SK-N-SH (cell line): ENCODE measurements around the gene C6orf136. TPM values are rescaled to one million over a fixed set of nuclear protein-coding genes. Genes with fewer than 3 reads are reported as not detected.
"Not testable (repeated sequence)": the region's sequence is repeated elsewhere in the genome, so short reads cannot be mapped to it uniquely, and the experiment has no call there.

Experiments
- CTCF ChIA-PET: fragments of 300-600, 350-600 bp; formaldehyde crosslinking; extraction: SDS; loops from one replicate; lab custom pipeline; 2021; lab: Yijun Ruan, JAX
- POLR2A ChIA-PET: fragments of 350-600 bp; sonication (Branson Sonifier 250); formaldehyde crosslinking; extraction: SDS; loops from one replicate; lab custom pipeline; 2020; ENCODE audit warnings: antibody characterized with exemption, inconsistent platforms; lab: Yijun Ruan, JAX
- DNase-seq: peaks from one replicate; pipeline ENCODE4 v3.0.0; 2012
- H2AFZ ChIP-seq: fragments of 200-600 bp; sonication (generic); 2 replicates; pipeline ENCODE4 v1.8.1; 2016; ENCODE audit warnings: antibody characterized with exemption, mild to moderate bottlenecking, low read depth
- H3F3A ChIP-seq: fragments of 200-600 bp; sonication (generic); replicated peaks from 2 replicates; pipeline ENCODE3; 2016; ENCODE audit warnings: antibody characterized with exemption, mild to moderate bottlenecking; ENCODE audit not compliant: insufficient read depth
- H3K27ac ChIP-seq, 2 experiments: fragments of 200-500 bp in 1 of 2; fragments of 200-600 bp in 1 of 2; sonication (Bioruptor generic) in 1 of 2; sonication (generic), shearing (Covaris generic) in 1 of 2; 2 replicates each; pipeline versions ENCODE4 v1.5.1 to v1.6.1; 2014 to 2016; ENCODE audit warnings: low read depth in 2 of 2, inconsistent platforms in 1 of 2, low read length in 1 of 2, mild to moderate bottlenecking in 1 of 2, mixed read lengths in 1 of 2
- H3K27me3 ChIP-seq: fragments of 200-600 bp; sonication (generic), shearing (Covaris generic); 2 replicates; pipeline ENCODE4 v1.6.1; 2016; ENCODE audit warnings: mixed run types; ENCODE audit not compliant: insufficient read depth
- H3K36me3 ChIP-seq, 2 experiments: fragments of 200-500 bp in 1 of 2; fragments of 200-600 bp in 1 of 2; sonication (Bioruptor generic) in 1 of 2; sonication (generic) in 1 of 2; replicated peaks in 1 of 2; 2 replicates each; pipeline versions ENCODE3 to v1.5.1; 2014 to 2016; ENCODE audit warnings: low read length in 1 of 2, mild to moderate bottlenecking in 1 of 2; ENCODE audit not compliant: insufficient read depth in 2 of 2, control insufficient read depth in 1 of 2
- H3K4me1 ChIP-seq, 2 experiments: fragments of 200-500 bp in 1 of 2; fragments of 200-600 bp in 1 of 2; sonication (Bioruptor generic) in 1 of 2; sonication (generic), shearing (Covaris generic) in 1 of 2; 2 replicates each; pipeline versions ENCODE4 v1.5.1 to v1.6.1; 2014 to 2016; ENCODE audit warnings: low read depth in 1 of 2, low read length in 1 of 2, mixed run types in 1 of 2; ENCODE audit not compliant: insufficient read depth in 2 of 2, control insufficient read depth in 1 of 2
- H3K4me2 ChIP-seq: fragments of 200-600 bp; sonication (generic), shearing (Covaris generic); 2 replicates; pipeline ENCODE4 v1.6.1; 2017; ENCODE audit warnings: mixed run types
- H3K4me3 ChIP-seq, 2 experiments: fragments of 200-500 bp in 1 of 2; fragments of 200-600 bp in 1 of 2; sonication (Bioruptor generic) in 1 of 2; sonication (generic), shearing (Covaris generic) in 1 of 2; 2 replicates each; pipeline versions ENCODE4 v1.5.1 to v1.8.1; 2014 to 2016; ENCODE audit warnings: low read depth in 2 of 2, inconsistent platforms in 1 of 2, low read length in 1 of 2, mild to moderate bottlenecking in 1 of 2, mixed read lengths in 1 of 2, moderate library complexity in 1 of 2
- H3K79me2 ChIP-seq: fragments of 200-600 bp; sonication (generic); 2 replicates; pipeline ENCODE4 v1.8.1; 2017; ENCODE audit warnings: mild to moderate bottlenecking; ENCODE audit not compliant: insufficient read depth
- H3K9ac ChIP-seq: fragments of 200-600 bp; sonication (generic); 2 replicates; pipeline ENCODE4 v1.6.1; 2017; ENCODE audit warnings: mixed run types
- H3K9me2 ChIP-seq: fragments of 200-600 bp; sonication (generic); 2 replicates; pipeline ENCODE4 v1.6.1; 2017; ENCODE audit warnings: mixed run types
- H3K9me3 ChIP-seq: fragments of 200-600 bp; sonication (generic); 2 replicates; pipeline ENCODE4 v1.6.1; 2017; ENCODE audit warnings: mixed run types, mild to moderate bottlenecking, moderate library complexity
- H4K20me1 ChIP-seq: fragments of 200-600 bp; sonication (generic); 2 replicates; pipeline ENCODE4 v1.6.1; 2017; ENCODE audit warnings: mild to moderate bottlenecking, mixed run types; ENCODE audit not compliant: insufficient read depth
- CTCF ChIP-seq: fragments of 200-600 bp; sonication (generic); IDR thresholded peaks from 2 replicates; pipeline ENCODE4 v1.6.1; 2017; ENCODE audit warnings: antibody characterized with exemption, mild to moderate bottlenecking, moderate library complexity
- FOSL2 ChIP-seq: IDR thresholded peaks from 2 replicates; pipeline ENCODE4 v1.4.0; 2012; ENCODE audit warnings: low read depth, mild to moderate bottlenecking, moderate library complexity, borderline replicate concordance
- NRF1 ChIP-seq: IDR thresholded peaks from 2 replicates; pipeline ENCODE4 v1.6.1; 2012; ENCODE audit warnings: low read depth, mild to moderate bottlenecking, low read length
- PBX3 ChIP-seq: IDR thresholded peaks from 2 replicates; pipeline ENCODE4; 2012
- POLR2AphosphoS5 ChIP-seq: IDR thresholded peaks from 2 replicates; pipeline ENCODE4 v1.6.1; 2012; ENCODE audit warnings: low read depth, low read length
- RAD21 ChIP-seq: IDR thresholded peaks from 2 replicates; pipeline ENCODE4 v1.6.1; 2012; ENCODE audit warnings: mild to moderate bottlenecking, low read length
- SMC3 ChIP-seq: IDR thresholded peaks from 2 replicates; pipeline ENCODE4 v1.6.1; 2012; ENCODE audit warnings: low read depth, low read length, improper control_type of control experiment
- WGBS: methylation state at CpG from one replicate; pipeline ENCODE4 v1.1.6; 2017; ENCODE audit warnings: low lambda C conversion rate; 5-methylcytosine and 5-hydroxymethylcytosine counted together
- polyA plus RNA-seq, 3 experiments: library from polyadenylated mRNA; depleted of rRNA; stranded (reverse); fragments of >200 nt; gene quantifications; 2 replicates each; pipeline ENCODE4 v1.2.3, GENCODE V29; 2012

C6orf136 gene
- 11.7 and 14.3 TPM in 2 replicates for polyA plus RNA-seq (2012; rRNA removed)
- polyA plus RNA-seq (2012; cell fraction: cytosol; rRNA removed): 8.6 and 11.0 TPM in 2 replicates
- 58.1 and 80.2 TPM in 2 replicates for polyA plus RNA-seq (2012; cell fraction: nucleus; rRNA removed)

- Histone ChIP-seq H3K4me1 (peaks cover 0 to 6% of the 10 kb centered on the region in 2 experiments; a peak in 2 of 4 replicates), H3F3A (peaks cover 17% of the 10 kb centered on the region), H3K79me2 (peaks cover 32% of the 10 kb centered on the region), H3K27me3 (no peaks in the 10 kb centered on the region), H3K9me3 (no peaks in the 10 kb centered on the region), H3K9me2 (no peaks in the 10 kb centered on the region), H3K36me3 (peaks cover 23 to 33% of the 10 kb centered on the region in 2 experiments), H2AFZ (peak within 1 kb of the TSS; percentile 68), H3K4me3 (peak within 1 kb of the TSS; percentile 84), H3K9ac (peak within 1 kb of the TSS; percentile 84), H3K4me2 (peak within 1 kb of the TSS; percentile 97), H4K20me1 (no peaks in the 10 kb centered on the region), H3K27ac (peak within 1 kb of the TSS; percentile 77 to 94)
- 13% methylated on average over 34 of the region's 37 CpGs for WGBS
- DNase-seq: peak; percentile 97
- POLR2A ChIA-PET: interaction anchor here (1.0 kb wide), 1 partner anchor 32 kb away, joined by 7 read pairs; no protein-coding TSS in a partner anchor
- CTCF ChIA-PET: interaction anchor here (0.9 kb wide), 2 partner anchors 26 to 106 kb away, joined by 3 to 4 read pairs; partner anchors contain the start of gene DHX16
- TF ChIP-seq FOSL2: no peak
- TF ChIP-seq PBX3: 0 out of 2 replicates have a peak, but pooled peaks have one; percentile 17
- TF ChIP-seq NRF1: peak; percentile 96
Observed at GRCh38 chr6:30646450-30647241, at the start of gene C6orf136. Gene C6orf136 (plus strand): TSS chr6:30647133. CDS start chr6:30647232, 99 bp downstream.

GRCh38 chr6:30597315-30598144 is 49.4 kb upstream of the C6orf136 start:
- H2AFZ ChIP-seq, H3K79me2 ChIP-seq, H3K9me3 ChIP-seq, H3K4me3 ChIP-seq, H3K4me1 ChIP-seq, H4K20me1 ChIP-seq, H3K27ac ChIP-seq, H3K27me3 ChIP-seq, H3K9me2 ChIP-seq, H3K4me2 ChIP-seq, H3K9ac ChIP-seq: not testable (repeated sequence)
- peaks cover 35% of the 10 kb centered on the region for H3F3A ChIP-seq
- ChIA-PET CTCF (interaction anchor here (0.6 to 9.9 kb wide), 29 partner anchors 9 to 199 kb away, joined by 3 to 118 read pairs (median 4); partner anchors contain the start of genes ABCF1, ATAT1, DHX16 and GNL1), POLR2A (interaction anchor here (0.8 to 3.4 kb wide), 8 partner anchors 10 to 56 kb away, joined by 3 to 32 read pairs (median 4); partner anchors contain the start of gene ABCF1)
- WGBS: 83% methylated on average over 14 of the region's 15 CpGs
- peak; percentile 76 for DNase-seq
- H3K36me3 ChIP-seq: peaks cover 21 to 33% of the 10 kb centered on the region in 2 experiments
- TF ChIP-seq POLR2AphosphoS5 (0 out of 2 replicates have a peak, but pooled peaks have one; percentile 10), RAD21 (peak; percentile 59), CTCF (peak; percentile 77), SMC3 (peak; percentile 46)
